ENCODE data around the gene CLIP3. TPM values are rescaled to one million over a fixed set of nuclear protein-coding genes. Genes with fewer than 3 reads are reported as not detected.

CLIP3 gene
- 0.36 TPM in 1 of 2 replicates, not detected in the other for total RNA-seq

DNA sequence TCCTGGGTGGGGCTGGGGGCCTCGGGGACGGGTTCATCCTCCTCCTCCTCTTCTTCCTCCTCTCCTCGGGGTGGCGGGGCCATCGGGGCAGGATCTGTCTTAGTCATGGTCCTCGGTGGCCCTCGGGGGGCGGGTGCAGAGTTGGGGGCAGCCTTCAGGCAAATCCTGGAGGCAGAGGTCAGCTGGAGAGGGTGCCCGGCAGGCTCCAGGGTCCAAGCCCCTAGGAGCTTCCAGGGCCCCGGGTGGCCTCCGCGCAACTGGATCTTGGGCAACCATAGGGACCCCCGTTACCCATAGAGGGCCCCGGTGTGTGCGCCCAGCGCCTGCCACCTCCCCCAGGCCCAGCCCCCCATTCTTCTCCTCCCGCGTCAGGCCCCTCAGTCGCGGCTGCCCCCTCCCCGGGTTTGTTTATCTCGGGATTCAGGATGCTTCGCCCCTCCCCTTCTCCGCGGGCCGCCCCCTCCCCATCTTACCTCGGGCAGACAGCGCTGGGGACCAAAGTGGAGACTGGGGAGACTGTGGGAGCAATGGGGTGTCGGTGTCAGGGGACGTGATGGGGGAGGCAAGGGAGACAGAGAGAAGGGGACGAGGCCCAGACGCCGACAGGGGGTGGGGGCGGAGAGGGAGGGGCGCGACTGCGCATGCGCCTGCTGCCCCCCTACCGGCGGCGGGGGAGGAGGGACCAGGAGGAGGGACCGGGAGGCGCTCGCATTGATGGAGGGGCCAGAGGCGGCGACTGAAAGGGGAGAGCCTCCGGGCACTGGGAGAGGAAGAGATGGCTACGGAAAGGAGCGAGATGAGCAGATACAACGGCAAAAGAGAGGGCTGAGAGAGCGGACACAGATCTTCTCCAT, at the start of gene CLIP3:
CLIP3 (minus strand) TSS at position 623 of the 854 bp plus-strand sequence; CDS start at position 107, 516 bp downstream.

GRCh38 chr19:36054733-36055686, 22.3 kb upstream of the CLIP3 start, which contains the start of gene WDR62:
Gene WDR62, plus strand, starts transcription at chr19:36054897. Its CDS starts 75 bp downstream, at chr19:36054972.

GRCh38 chr19:36054119-36054732, 21.6 kb upstream of the CLIP3 start, which contains the start of gene THAP8:
Gene THAP8, minus strand, starts transcription at chr19:36054285. Its CDS starts 68 bp downstream, at chr19:36054217.

GRCh38 chr19:36014012-36014924, 18.4 kb downstream of the CLIP3 start, which contains the start of gene ALKBH6:
Gene ALKBH6, minus strand, starts transcription at chr19:36014213. Its CDS starts 816 bp downstream, at chr19:36013397.

GRCh38 chr19:36008336-36008978, 24.2 kb downstream of the CLIP3 start, which contains the start of gene SYNE4:
Gene SYNE4, minus strand, starts transcription at chr19:36008813. Its CDS starts 132 bp downstream, at chr19:36008681.

DNA sequence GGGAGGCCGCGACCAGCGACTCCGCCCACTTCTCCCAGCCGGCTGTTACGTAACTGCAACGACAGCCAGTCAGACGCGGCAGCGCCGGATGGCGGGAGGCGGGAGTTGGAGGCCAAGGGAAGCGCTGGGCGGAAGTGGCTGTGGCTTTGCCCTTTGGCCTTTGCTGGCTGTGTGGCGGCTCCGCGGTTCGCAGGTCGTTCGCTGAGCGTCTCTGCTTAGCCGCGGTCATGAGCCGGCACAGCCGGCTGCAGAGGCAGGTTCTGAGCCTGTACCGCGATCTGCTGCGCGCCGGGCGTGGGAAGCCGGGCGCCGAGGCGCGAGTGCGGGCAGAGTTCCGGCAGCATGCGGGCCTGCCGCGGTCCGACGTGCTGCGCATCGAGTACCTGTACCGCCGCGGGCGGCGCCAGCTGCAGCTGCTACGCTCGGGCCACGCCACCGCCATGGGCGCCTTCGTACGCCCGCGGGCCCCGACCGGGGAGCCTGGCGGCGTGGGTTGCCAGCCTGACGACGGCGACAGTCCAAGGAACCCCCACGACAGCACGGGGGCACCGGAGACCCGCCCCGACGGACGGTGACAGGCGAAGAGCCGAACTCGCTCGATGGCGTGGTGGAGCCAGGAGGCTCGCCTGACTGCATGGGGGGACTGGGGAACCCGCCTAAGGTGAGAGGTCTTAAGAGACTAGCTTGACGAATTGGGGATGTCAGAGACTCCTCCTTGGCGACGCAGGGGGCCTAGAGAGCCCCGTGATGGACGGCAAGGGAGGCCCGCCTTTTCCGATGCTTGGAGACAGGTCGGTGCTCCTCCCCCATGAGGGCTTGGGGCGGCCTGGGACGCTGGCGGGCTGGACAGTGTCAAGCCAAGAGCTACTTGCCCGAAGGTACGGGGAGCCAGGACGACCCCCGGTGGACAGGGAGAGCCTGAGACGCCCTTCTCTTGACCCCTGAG, 37.4 kb downstream of the CLIP3 start, which contains the start of gene SDHAF1:
SDHAF1 (plus strand) TSS at position 141 of the 946 bp plus-strand sequence; CDS start at position 228, 87 bp downstream.

Other genes starting within 250 kb of the CLIP3 start
- gene PRODH2, start 220.0 kb downstream of the CLIP3 start, total RNA-seq: not detected in 2 replicates
- not detected in 2 replicates for gene NPHS1, start 180.4 kb downstream of the CLIP3 start, total RNA-seq
- not detected in 2 replicates for gene KIRREL2, start 176.0 kb downstream of the CLIP3 start, total RNA-seq
- 0.64 TPM in 1 of 2 replicates, not detected in the other for gene APLP1, start 164.3 kb downstream of the CLIP3 start, total RNA-seq
- gene NFKBID, start 132.3 kb downstream of the CLIP3 start, total RNA-seq: 3.4 and 3.6 TPM in 2 replicates
- 0.14 TPM in 1 of 2 replicates, not detected in the other for gene HCST, start 130.3 kb downstream of the CLIP3 start, total RNA-seq
- not detected in 2 replicates for gene TYROBP, start 124.6 kb downstream of the CLIP3 start, total RNA-seq
- gene LRFN3, start 96.5 kb downstream of the CLIP3 start, total RNA-seq: 2.4 and 6.5 TPM in 2 replicates
- gene SDHAF1, start 37.7 kb downstream of the CLIP3 start, total RNA-seq: 7.5 and 16.1 TPM in 2 replicates
- gene SYNE4, start 24.1 kb downstream of the CLIP3 start, total RNA-seq: 1.4 and 5.2 TPM in 2 replicates
- 12.0 and 15.4 TPM in 2 replicates for gene ALKBH6, start 18.7 kb downstream of the CLIP3 start, total RNA-seq
- 2.4 and 2.8 TPM in 2 replicates for gene THAP8, start 21.4 kb upstream of the CLIP3 start, total RNA-seq
- 0.28 and 0.68 TPM in 2 replicates for gene WDR62, start 22.0 kb upstream of the CLIP3 start, total RNA-seq
- not detected in 2 replicates for gene OVOL3, start 78.3 kb upstream of the CLIP3 start, total RNA-seq
- 63.3 and 89.9 TPM in 2 replicates for gene POLR2I, start 82.0 kb upstream of the CLIP3 start, total RNA-seq
- 102 and 103 TPM in 2 replicates for gene TBCB, start 82.6 kb upstream of the CLIP3 start, total RNA-seq
- 258 and 283 TPM in 2 replicates for gene CAPNS1, start 107.2 kb upstream of the CLIP3 start, total RNA-seq
- gene COX7A1, start 119.6 kb upstream of the CLIP3 start, total RNA-seq: not detected in 2 replicates
- gene ZNF565, start 181.8 kb upstream of the CLIP3 start, total RNA-seq: 7.2 and 8.7 TPM in 2 replicates
- gene ZNF146, start 182.2 kb upstream of the CLIP3 start, total RNA-seq: 184 and 199 TPM in 2 replicates